HCT116 (cell line): Measurements from ENCODE around the gene SLC17A4. TPM values are rescaled to one million over a fixed set of nuclear protein-coding genes. Genes with fewer than 3 reads are reported as not detected.

Experiments
- ATAC-seq: fragments of 200-7000 bp; cut with Tn5 transposase; 2 replicates; pipeline ENCODE4 v1.9.1; 2020; ENCODE audit warnings: mild to moderate bottlenecking, moderate library complexity
- BruUV-seq: library from RNA; stranded (reverse); fragments of 400-500 nt; replicated peaks from 2 replicates; lab custom pipeline; 2021; lab: Mats Ljungman, UMichigan
- CTCF ChIA-PET: fragments of 300-600 bp; sonication (Branson Sonifier 250); formaldehyde crosslinking; loops from one replicate; lab custom pipeline; 2021; ENCODE audit warnings: antibody characterized with exemption; lab: Charles Lee
- POLR2A ChIA-PET: fragments of 300-600, 350-600 bp; sonication (Branson Sonifier 250); formaldehyde crosslinking; loops from one replicate; lab custom pipeline; 2021; ENCODE audit warnings: antibody characterized with exemption; lab: Charles Lee
- RAD21 ChIA-PET, 2 experiments: fragments of 300-600 bp; sonication (Branson Sonifier 250); formaldehyde crosslinking; loops; one replicate each; lab custom pipeline; 2023; ENCODE audit warnings: low total read pairs in 2 of 2; ENCODE audit not compliant: uncharacterized antibody in 2 of 2, unreplicated experiment in 2 of 2, low non-redundant PET in 1 of 2; lab: Charles Lee
- DNase-seq: peaks from one replicate; pipeline ENCODE4 v3.0.0-alpha.2; 2010; ENCODE audit warnings: low read depth, low spot score
- H2AFZ ChIP-seq: fragments of 200-600 bp; shearing (Covaris generic), sonication (generic); 2 replicates; pipeline ENCODE4 v1.6.1; 2017; ENCODE audit warnings: low read depth, mixed run types, mixed read lengths, antibody characterized with exemption, low read length; ENCODE audit not compliant: poor library complexity, severe bottlenecking
- H3K27ac ChIP-seq: 2 replicates; pipeline ENCODE4 v1.5.1; 2012; ENCODE audit warnings: low read depth, low read length
- H3K27me3 ChIP-seq: fragments of 200-600 bp; sonication (generic); 2 replicates; pipeline ENCODE4 v1.6.1; 2016; ENCODE audit warnings: mixed run types, low read length, mixed read lengths; ENCODE audit not compliant: insufficient read depth
- H3K36me3 ChIP-seq, 2 experiments: fragments of 200-500 bp in 1 of 2; fragments of 200-600 bp in 1 of 2; sonication (Bioruptor generic) in 1 of 2; sonication (generic) in 1 of 2; 2 replicates each; pipeline versions ENCODE4 v1.5.1 to v1.6.1; 2014 to 2016; ENCODE audit warnings: low read length in 2 of 2, inconsistent platforms in 1 of 2, mixed read lengths in 1 of 2, mixed run types in 1 of 2; ENCODE audit not compliant: insufficient read depth in 2 of 2, control insufficient read depth in 1 of 2
- H3K4me1 ChIP-seq, 2 experiments: fragments of 200-600 bp in 1 of 2; sonication (generic) in 1 of 2; 2 replicates each; pipeline versions ENCODE4 v1.5.1 to v1.6.1; 2012 to 2017; ENCODE audit warnings: low read length in 2 of 2, inconsistent platforms in 1 of 2, mild to moderate bottlenecking in 1 of 2, mixed read lengths in 1 of 2, mixed run types in 1 of 2, moderate library complexity in 1 of 2; ENCODE audit not compliant: insufficient read depth in 2 of 2, control insufficient read depth in 1 of 2
- H3K4me2 ChIP-seq: fragments of 200-600 bp; sonication (generic); 2 replicates; pipeline ENCODE4 v1.6.1; 2017; ENCODE audit warnings: mixed run types, low read length, mixed read lengths
- H3K4me3 ChIP-seq, 2 experiments: fragments of 200-600 bp in 1 of 2; sonication (generic) in 1 of 2; replicated peaks in 1 of 2; 2 replicates each; pipeline ENCODE4 v1.5.1; 2011 to 2016; ENCODE audit warnings: low read length in 2 of 2, control low read depth in 1 of 2, low read depth in 1 of 2, mild to moderate bottlenecking in 1 of 2, mixed read lengths in 1 of 2, mixed run types in 1 of 2
- H3K79me2 ChIP-seq: fragments of 200-600 bp; sonication (generic); 2 replicates; pipeline ENCODE4 v1.6.1; 2017; ENCODE audit warnings: mild to moderate bottlenecking, mixed run types, low read length, moderate library complexity, mixed read lengths; ENCODE audit not compliant: insufficient read depth
- H3K9ac ChIP-seq: fragments of 200-600 bp; sonication (generic); 2 replicates; pipeline ENCODE4 v1.6.1; 2016; ENCODE audit warnings: low read length, mixed read lengths
- H3K9me2 ChIP-seq: fragments of 200-600 bp; sonication (generic), shearing (Covaris generic); 2 replicates; pipeline ENCODE4 v1.6.1; 2017; ENCODE audit warnings: mixed run types, mild to moderate bottlenecking, moderate library complexity; ENCODE audit not compliant: insufficient read depth
- H3K9me3 ChIP-seq, 2 experiments: fragments of 200-500 bp in 1 of 2; fragments of 200-600 bp in 1 of 2; sonication (Bioruptor generic) in 1 of 2; sonication (generic) in 1 of 2; 2 replicates each; pipeline ENCODE4 v1.6.1; 2014 to 2017; ENCODE audit warnings: low read length in 2 of 2, mixed read lengths in 2 of 2, inconsistent platforms in 1 of 2, low read depth in 1 of 2, mild to moderate bottlenecking in 1 of 2, mixed run types in 1 of 2, moderate library complexity in 1 of 2; ENCODE audit not compliant: control insufficient read depth in 1 of 2, insufficient read depth in 1 of 2
- H4K20me1 ChIP-seq: fragments of 200-600 bp; sonication (generic), shearing (Covaris generic); 2 replicates; pipeline ENCODE4 v1.6.1; 2017; ENCODE audit warnings: mixed run types, mild to moderate bottlenecking, moderate library complexity; ENCODE audit not compliant: insufficient read depth
- CBX3 ChIP-seq: IDR thresholded peaks from 2 replicates; pipeline ENCODE4 v1.6.1; 2012; ENCODE audit warnings: low read depth
- CEBPB ChIP-seq: IDR thresholded peaks from 2 replicates; pipeline ENCODE4 v1.6.1; 2012; ENCODE audit warnings: low read depth
- EGR1 ChIP-seq: IDR thresholded peaks from 2 replicates; pipeline ENCODE4 v1.6.1; 2012; ENCODE audit warnings: low read depth
- ELF1 ChIP-seq: IDR thresholded peaks from 2 replicates; pipeline ENCODE4 v1.6.1; 2012; ENCODE audit warnings: low read depth, borderline replicate concordance
- EZH2 ChIP-seq: fragments of 200-600 bp; sonication (generic); IDR thresholded peaks from 2 replicates; pipeline ENCODE4 v1.6.1; 2017; ENCODE audit warnings: antibody characterized with exemption, mixed run types
- FOSL1 ChIP-seq: IDR thresholded peaks from 2 replicates; pipeline ENCODE4 v1.6.1; 2012; ENCODE audit warnings: low read depth
- JUND ChIP-seq: IDR thresholded peaks from 2 replicates; pipeline ENCODE4 v1.6.1; 2012
- MAX ChIP-seq: IDR thresholded peaks from 2 replicates; pipeline ENCODE4 v1.6.1; 2012
- POLR2A ChIP-seq: IDR thresholded peaks from 2 replicates; pipeline ENCODE4 v1.7.0; 2011; ENCODE audit warnings: borderline replicate concordance; ENCODE audit not compliant: insufficient read depth, insufficient read length; ENCODE audit errors: extremely low read depth
- POLR2AphosphoS5 ChIP-seq: IDR thresholded peaks from 2 replicates; pipeline ENCODE4 v1.6.1; 2011; ENCODE audit warnings: mild to moderate bottlenecking, low read depth, low read length, moderate library complexity
- RAD21 ChIP-seq: IDR thresholded peaks from 2 replicates; pipeline ENCODE4 v1.6.1; 2012; ENCODE audit warnings: low read depth, mild to moderate bottlenecking
- REST ChIP-seq: IDR thresholded peaks from 2 replicates; pipeline ENCODE4 v1.6.1; 2012; ENCODE audit warnings: low read depth
- SP1 ChIP-seq: IDR thresholded peaks from 2 replicates; pipeline ENCODE4 v1.6.1; 2012; ENCODE audit warnings: low read depth
- SRF ChIP-seq: IDR thresholded peaks from 2 replicates; pipeline ENCODE4 v1.6.1; 2012; ENCODE audit warnings: low read depth
- TCF7L2 ChIP-seq: IDR thresholded peaks from 2 replicates; pipeline ENCODE4 v1.7.0; 2011; ENCODE audit warnings: borderline replicate concordance, inconsistent platforms; ENCODE audit not compliant: insufficient read depth, insufficient read length; ENCODE audit errors: extremely low read depth
- YY1 ChIP-seq: IDR thresholded peaks from 2 replicates; pipeline ENCODE4 v1.6.1; 2011; ENCODE audit warnings: low read length, low read depth, moderate library complexity, mild to moderate bottlenecking; ENCODE audit not compliant: insufficient replicate concordance; ENCODE audit errors: extremely low read depth
- ZFX ChIP-seq: fragments of 450-650 bp; IDR thresholded peaks from 2 replicates; pipeline ENCODE4 v1.6.1; 2017
- intact Hi-C: fragments of 100-400 bp; cut with micrococcal nuclease; formaldehyde crosslinking; loops from 2 replicates; pipeline ENCODE4 v1.10.0; 2022
- total RNA-seq: library from RNA; stranded (reverse); gene quantifications from one replicate; pipeline ENCODE4 v1.2.1, GENCODE V29; 2021; ENCODE audit not compliant: unreplicated experiment
- TF ChIP-seq, protein P1 (sequence below): IDR thresholded peaks from 2 replicates; pipeline ENCODE4 v1.6.1; 2012
- TF ChIP-seq, protein P2 (sequence below), 3 experiments: fragments of 200-600 bp in 1 of 3; sonication (generic) in 1 of 3; IDR thresholded peaks in 2 of 3; conservative IDR thresholded peaks in 1 of 3; 2 replicates each; pipeline ENCODE4 v1.5.1; 2012 to 2017; ENCODE audit warnings: low read depth in 2 of 3, low read length in 2 of 3, antibody characterized with exemption in 1 of 3, borderline replicate concordance in 1 of 3, control low read depth in 1 of 3, mild to moderate bottlenecking in 1 of 3, mixed read lengths in 1 of 3, mixed run types in 1 of 3, moderate library complexity in 1 of 3; ENCODE audit not compliant: insufficient read depth in 1 of 3

Gene SLC17A4
- total RNA-seq, 1 experiment from 2014 or later = not detected

DNA sequence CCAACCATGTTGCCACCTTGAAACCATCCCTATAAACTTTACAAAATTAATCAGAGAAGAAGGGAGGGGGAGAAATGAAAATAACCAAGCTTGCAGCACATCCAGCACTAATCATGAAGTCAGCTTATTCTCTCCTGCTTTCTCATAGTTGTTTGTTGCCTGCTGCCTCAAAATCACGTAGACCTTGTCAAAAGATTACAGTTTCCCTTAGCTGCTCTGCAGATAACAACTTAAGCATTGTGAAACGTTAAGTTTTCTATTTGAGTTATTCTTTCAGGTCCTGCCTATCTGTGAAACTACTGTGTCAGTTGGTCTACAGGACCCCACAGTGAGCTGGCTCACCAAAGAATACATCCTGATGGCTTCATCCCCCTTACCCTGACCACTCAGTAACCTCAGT, 32.9 kb downstream of the SLC17A4 start:
- no peak for ATAC-seq

More for the DNA sequence above, 32.9 kb downstream of the SLC17A4 start:
- BruUV-seq = no TSS peak
- Histone ChIP-seq H3K27me3 (no peaks in the 10 kb centered on the region), H3K27ac (no peak overlapping the region), H3K4me1 (no peaks in the 10 kb centered on the region), H3K9me3 (no peaks in the 10 kb centered on the region), H3K9ac (no peak overlapping the region), H3K4me3 (no peak overlapping the region), H2AFZ (no peak overlapping the region), H3K79me2 (no peaks in the 10 kb centered on the region), H3K4me2 (no peak overlapping the region), H3K36me3 (no peaks in the 10 kb centered on the region), H3K9me2 (no peaks in the 10 kb centered on the region; the same call in 1 of the 2 replicates), H4K20me1 (no peaks in the 10 kb centered on the region)
- no peak for DNase-seq
- RAD21 ChIA-PET = no interaction called here
- POLR2A ChIA-PET = no interaction called here
- CTCF ChIA-PET = interaction anchor here (1.2 to 1.7 kb wide), 2 partner anchors 17 to 103 kb away, joined by 3 to 4 read pairs; no protein-coding TSS in a partner anchor
- intact Hi-C loops = no loop called here
- TF ChIP-seq POLR2AphosphoS5 (no peak), POLR2A (no peak), SRF (no peak), REST (no peak), EGR1 (no peak), JUND (no peak), RAD21 (no peak), YY1 (no peak), EZH2 (no peak), CBX3 (no peak), MAX (no peak), CEBPB (no peak), ZFX (no peak), FOSL1 (no peak), SP1 (no peak), ELF1 (no peak), TCF7L2 (no peak)
- TF ChIP-seq, protein P1, sequence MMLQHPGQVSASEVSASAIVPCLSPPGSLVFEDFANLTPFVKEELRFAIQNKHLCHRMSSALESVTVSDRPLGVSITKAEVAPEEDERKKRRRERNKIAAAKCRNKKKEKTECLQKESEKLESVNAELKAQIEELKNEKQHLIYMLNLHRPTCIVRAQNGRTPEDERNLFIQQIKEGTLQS = no peak
- TF ChIP-seq, protein P2, sequence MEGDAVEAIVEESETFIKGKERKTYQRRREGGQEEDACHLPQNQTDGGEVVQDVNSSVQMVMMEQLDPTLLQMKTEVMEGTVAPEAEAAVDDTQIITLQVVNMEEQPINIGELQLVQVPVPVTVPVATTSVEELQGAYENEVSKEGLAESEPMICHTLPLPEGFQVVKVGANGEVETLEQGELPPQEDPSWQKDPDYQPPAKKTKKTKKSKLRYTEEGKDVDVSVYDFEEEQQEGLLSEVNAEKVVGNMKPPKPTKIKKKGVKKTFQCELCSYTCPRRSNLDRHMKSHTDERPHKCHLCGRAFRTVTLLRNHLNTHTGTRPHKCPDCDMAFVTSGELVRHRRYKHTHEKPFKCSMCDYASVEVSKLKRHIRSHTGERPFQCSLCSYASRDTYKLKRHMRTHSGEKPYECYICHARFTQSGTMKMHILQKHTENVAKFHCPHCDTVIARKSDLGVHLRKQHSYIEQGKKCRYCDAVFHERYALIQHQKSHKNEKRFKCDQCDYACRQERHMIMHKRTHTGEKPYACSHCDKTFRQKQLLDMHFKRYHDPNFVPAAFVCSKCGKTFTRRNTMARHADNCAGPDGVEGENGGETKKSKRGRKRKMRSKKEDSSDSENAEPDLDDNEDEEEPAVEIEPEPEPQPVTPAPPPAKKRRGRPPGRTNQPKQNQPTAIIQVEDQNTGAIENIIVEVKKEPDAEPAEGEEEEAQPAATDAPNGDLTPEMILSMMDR (IDR thresholded peaks at IDR 0.05 in 2 of 3, conservative IDR thresholded peaks at IDR 0.05 in 1 of 3; ENCODE audit: borderline replicate concordance in 1 of 3, insufficient read depth in 1 of 3, low read depth in 2 of 3, low read length in 2 of 3) = no peak
